OCI-LY7 (cell line): ENCODE data around the gene BMERB1. TPM values are rescaled to one million over a fixed set of nuclear protein-coding genes. Genes with fewer than 3 reads are reported as not detected.

Experiments
- BruUV-seq: library from RNA; stranded (reverse); fragments of 400-500 nt; replicated peaks from 2 replicates; lab custom pipeline; 2021; lab: Mats Ljungman, UMichigan
- CTCF ChIA-PET: fragments of 300-600 bp; sonication (Branson Sonifier 250); formaldehyde crosslinking; loops from one replicate; lab custom pipeline; 2022; ENCODE audit warnings: antibody characterized with exemption; ENCODE audit not compliant: unreplicated experiment; lab: Charles Lee
- POLR2A ChIA-PET: fragments of 300-600 bp; sonication (Branson Sonifier 250); formaldehyde crosslinking; loops from one replicate; lab custom pipeline; 2022; ENCODE audit warnings: antibody characterized with exemption; lab: Charles Lee
- DNase-seq: peaks from one replicate; pipeline ENCODE4 v3.0.0-alpha.2; 2015; ENCODE audit warnings: low spot score
- H2AFZ ChIP-seq: fragments of 200-600 bp; sonication (generic), shearing (Covaris generic); 2 replicates; pipeline ENCODE4 v1.6.1; 2014; ENCODE audit warnings: mild to moderate bottlenecking, antibody characterized with exemption, low read length, moderate library complexity
- H3K27ac ChIP-seq: fragments of 200-600 bp; sonication (generic); 2 replicates; pipeline ENCODE4 v1.5.1; 2014; ENCODE audit warnings: mixed run types, low read depth, mild to moderate bottlenecking, moderate library complexity, low read length, inconsistent platforms; ENCODE audit not compliant: poor library complexity, severe bottlenecking
- H3K36me3 ChIP-seq: fragments of 200-600 bp; sonication (generic); 2 replicates; pipeline ENCODE4 v1.6.1; 2014; ENCODE audit warnings: mild to moderate bottlenecking, antibody characterized with exemption, low read length, moderate library complexity, mixed read lengths; ENCODE audit not compliant: insufficient read depth
- H3K4me1 ChIP-seq: fragments of 200-600 bp; sonication (generic); 2 replicates; pipeline ENCODE4 v1.5.1; 2014; ENCODE audit warnings: mild to moderate bottlenecking, low read length; ENCODE audit not compliant: insufficient read depth, poor library complexity, severe bottlenecking
- H3K4me2 ChIP-seq: fragments of 200-600 bp; sonication (generic); 2 replicates; pipeline ENCODE4 v1.6.1; 2014; ENCODE audit warnings: mild to moderate bottlenecking, low read length
- H3K4me3 ChIP-seq: fragments of 200-600 bp; sonication (generic); 2 replicates; pipeline ENCODE4 v1.5.1; 2014; ENCODE audit warnings: mild to moderate bottlenecking, low read depth, low read length; ENCODE audit not compliant: poor library complexity, severe bottlenecking
- H3K79me2 ChIP-seq: fragments of 200-600 bp; sonication (generic); 2 replicates; pipeline ENCODE4 v1.6.1; 2016; ENCODE audit warnings: low read depth, mild to moderate bottlenecking, low read length, moderate library complexity, mixed read lengths; ENCODE audit not compliant: insufficient read depth
- H3K9me2 ChIP-seq: fragments of 200-600 bp; sonication (generic); 2 replicates; pipeline ENCODE4 v1.6.1; 2016; ENCODE audit warnings: mild to moderate bottlenecking, low read length, mixed read lengths; ENCODE audit not compliant: insufficient read depth
- H3K9me3 ChIP-seq: fragments of 200-600 bp; sonication (generic); 2 replicates; pipeline ENCODE4 v1.6.1; 2014; ENCODE audit warnings: mild to moderate bottlenecking, mixed run types, low read length, mixed read lengths
- H4K20me1 ChIP-seq: fragments of 200-600 bp; sonication (generic); 2 replicates; pipeline ENCODE4 v1.6.1; 2014; ENCODE audit warnings: mild to moderate bottlenecking, antibody characterized with exemption, low read length, moderate library complexity, mixed read lengths; ENCODE audit not compliant: insufficient read depth
- EZH2phosphoT487 ChIP-seq: fragments of 200-600 bp; sonication (generic); IDR thresholded peaks from 2 replicates; pipeline ENCODE4 v1.6.1; 2018; ENCODE audit warnings: low read depth, borderline replicate concordance, mild to moderate bottlenecking, mixed run types, antibody characterized with exemption, low read length, moderate library complexity, mixed read lengths
- intact Hi-C: fragments of 100-400 bp; cut with micrococcal nuclease; formaldehyde crosslinking; loops from one replicate; pipeline ENCODE4 v1.10.0; 2022; ENCODE audit not compliant: unreplicated experiment
- total RNA-seq, 2 experiments: library from RNA; depleted of rRNA in 1 of 2; stranded (reverse); fragments of >200 nt in 1 of 2; shearing (Covaris generic) in 1 of 2; gene quantifications; 2 replicates each; pipeline ENCODE4 v1.2.3, GENCODE V29; 2014 to 2022
- TF ChIP-seq, protein P1 (sequence below): fragments of 200-600 bp; sonication (generic); conservative IDR thresholded peaks from 2 replicates; pipeline ENCODE4 v1.5.1; 2014; ENCODE audit warnings: mild to moderate bottlenecking, antibody characterized with exemption, low read length, moderate library complexity, mixed read lengths

The BMERB1 gene
- total RNA-seq, 2 experiments from 2014 or later: not detected

DNA sequence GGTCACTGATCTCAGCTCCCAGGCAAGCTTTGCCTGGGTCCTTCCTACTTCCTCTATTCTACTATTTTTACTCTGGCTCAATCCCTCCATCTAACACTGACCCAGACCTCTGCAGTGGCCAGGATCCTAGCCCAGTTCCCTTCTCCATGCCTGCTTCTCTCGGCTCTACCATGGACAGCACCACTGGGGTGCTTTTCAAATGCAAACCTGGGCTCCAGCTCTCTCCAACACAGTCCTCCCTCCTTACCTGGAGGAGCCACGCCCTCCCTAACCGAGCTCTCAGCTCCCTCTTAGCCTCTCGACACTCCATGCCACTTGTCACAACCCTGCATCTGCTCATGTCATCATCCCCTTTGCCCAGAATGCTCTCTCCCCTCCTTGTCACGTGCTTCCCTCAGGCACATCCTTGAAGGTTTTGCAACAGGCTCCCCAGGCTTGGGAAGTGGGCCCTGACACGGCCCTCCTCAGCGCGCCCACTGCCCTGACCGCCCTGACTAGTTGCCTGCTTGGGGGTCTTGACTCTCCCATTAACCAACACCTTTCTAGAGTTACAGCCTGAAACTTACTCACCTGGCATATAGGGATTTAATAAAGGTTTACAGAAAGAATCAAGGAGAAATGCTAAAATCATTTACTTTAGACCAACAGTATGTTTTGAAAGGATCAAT, 167.0 kb downstream of the BMERB1 start:
- intact Hi-C loops: no loop called here
- no peaks in the 10 kb centered on the region for H3K4me1 ChIP-seq
- H3K79me2 ChIP-seq: no peaks in the 10 kb centered on the region
- H3K4me3 ChIP-seq: no peak overlapping the region
- DNase-seq: no peak
- peaks cover 100% of the 10 kb centered on the region for H3K36me3 ChIP-seq
- H4K20me1 ChIP-seq: no peaks in the 10 kb centered on the region
- CTCF ChIA-PET: no interaction called here
- H2AFZ ChIP-seq: no peak overlapping the region
- no TSS peak for BruUV-seq
- no peaks in the 10 kb centered on the region for H3K9me2 ChIP-seq
- POLR2A ChIA-PET: no interaction called here
- H3K9me3 ChIP-seq: no peaks in the 10 kb centered on the region
- no peak overlapping the region for H3K27ac ChIP-seq
- H3K4me2 ChIP-seq: no peak overlapping the region
- TF ChIP-seq, protein P1, sequence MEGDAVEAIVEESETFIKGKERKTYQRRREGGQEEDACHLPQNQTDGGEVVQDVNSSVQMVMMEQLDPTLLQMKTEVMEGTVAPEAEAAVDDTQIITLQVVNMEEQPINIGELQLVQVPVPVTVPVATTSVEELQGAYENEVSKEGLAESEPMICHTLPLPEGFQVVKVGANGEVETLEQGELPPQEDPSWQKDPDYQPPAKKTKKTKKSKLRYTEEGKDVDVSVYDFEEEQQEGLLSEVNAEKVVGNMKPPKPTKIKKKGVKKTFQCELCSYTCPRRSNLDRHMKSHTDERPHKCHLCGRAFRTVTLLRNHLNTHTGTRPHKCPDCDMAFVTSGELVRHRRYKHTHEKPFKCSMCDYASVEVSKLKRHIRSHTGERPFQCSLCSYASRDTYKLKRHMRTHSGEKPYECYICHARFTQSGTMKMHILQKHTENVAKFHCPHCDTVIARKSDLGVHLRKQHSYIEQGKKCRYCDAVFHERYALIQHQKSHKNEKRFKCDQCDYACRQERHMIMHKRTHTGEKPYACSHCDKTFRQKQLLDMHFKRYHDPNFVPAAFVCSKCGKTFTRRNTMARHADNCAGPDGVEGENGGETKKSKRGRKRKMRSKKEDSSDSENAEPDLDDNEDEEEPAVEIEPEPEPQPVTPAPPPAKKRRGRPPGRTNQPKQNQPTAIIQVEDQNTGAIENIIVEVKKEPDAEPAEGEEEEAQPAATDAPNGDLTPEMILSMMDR: no peak
- TF ChIP-seq EZH2phosphoT487: no peak

DNA sequence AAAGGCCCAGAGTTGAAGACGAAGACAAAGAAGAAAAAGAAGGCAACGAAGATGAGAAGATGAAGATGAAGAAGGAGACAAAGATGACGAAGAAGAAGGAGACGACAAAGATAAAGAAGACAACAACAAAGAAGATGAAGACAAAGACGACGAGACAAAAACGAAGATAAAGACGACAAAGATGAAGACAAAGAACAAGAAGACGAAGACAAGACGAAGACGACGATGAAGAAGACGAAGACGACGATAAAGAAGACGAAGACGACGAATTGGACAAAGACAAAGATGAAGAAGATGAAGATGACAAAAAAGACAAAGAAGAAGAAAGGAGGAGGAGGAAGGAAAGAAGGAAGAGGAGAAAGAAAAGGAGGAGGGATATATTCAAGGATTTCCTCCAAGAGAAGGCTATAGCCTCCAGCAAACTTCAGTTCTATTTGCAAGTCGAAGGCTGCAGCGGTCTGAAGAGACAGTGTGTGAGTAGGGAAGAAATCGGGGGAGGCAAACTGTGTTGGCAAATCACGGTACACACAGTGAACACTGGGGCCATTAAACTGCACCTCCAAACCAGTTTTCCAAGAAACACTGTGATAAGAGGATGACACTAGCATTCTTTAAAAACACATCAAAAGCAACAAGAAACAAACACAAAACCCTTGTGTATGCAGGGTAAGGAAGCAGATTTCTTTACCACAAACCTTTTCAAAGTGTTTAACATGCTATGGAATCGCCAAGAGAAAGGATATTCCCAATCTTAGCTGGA, 168.1 kb downstream of the BMERB1 start:
- H3K9me3 ChIP-seq: no peaks in the 10 kb centered on the region
- no peaks in the 10 kb centered on the region for H4K20me1 ChIP-seq
- intact Hi-C loops: no loop called here
- no peaks in the 10 kb centered on the region for H3K9me2 ChIP-seq
- no peak overlapping the region for H2AFZ ChIP-seq
- no peak for DNase-seq
- TF ChIP-seq EZH2phosphoT487: no peak
- TF ChIP-seq, protein P1: no peak
- POLR2A ChIA-PET: no interaction called here
- H3K79me2 ChIP-seq: no peaks in the 10 kb centered on the region
- no peak overlapping the region for H3K4me3 ChIP-seq
- CTCF ChIA-PET: no interaction called here
- no peak overlapping the region for H3K4me2 ChIP-seq
- H3K4me1 ChIP-seq: no peaks in the 10 kb centered on the region
- no TSS peak for BruUV-seq
- no peak overlapping the region for H3K27ac ChIP-seq
- peaks cover 99% of the 10 kb centered on the region for H3K36me3 ChIP-seq
